Spleen (tissue), 7 donors: ENCODE measurements around the gene FLT1.

ENCODE experiments used
- CTCF ChIP-seq, 11 experiments: fragments of 200-600 bp in 7 of 11; fragments of 450-650 bp in 4 of 11; sonication (generic) in 4 of 11; IDR thresholded peaks in 8 of 11; conservative IDR thresholded peaks in 3 of 11; 1 replicate in 7 of 11; 2 replicates in 4 of 11; pipeline versions ENCODE4 v1.4.0 to v1.8.0; 2016 to 2021; ENCODE audit warnings: antibody characterized with exemption in 11 of 11, inconsistent platforms in 4 of 11, mild to moderate bottlenecking in 1 of 11
- POLR2AphosphoS5 ChIP-seq, 3 donors: sonication (generic); formaldehyde crosslinking; IDR thresholded peaks; one replicate each; pipeline ENCODE4 v1.5.1; 2017; ENCODE audit warnings: antibody characterized with exemption in 3 of 3
- donor health status: DM: no; HTN: no; CAD: no; lungs with moderate emphysema.
- donor health status: DM: no; HTN: no; CAD: no.
- donor health status: DM: no; HTN: no; CAD: no.

- no peak for TF ChIP-seq CTCF (IDR thresholded peaks at IDR 0.05 in 8 of 11, conservative IDR thresholded peaks at IDR 0.05 in 3 of 11)
- TF ChIP-seq POLR2AphosphoS5 (IDR thresholded peaks at IDR 0.05): no peak
Measured at GRCh38 chr13:28326056-28326455, 168.9 kb downstream of the FLT1 start.
